IMR-90 (cell line): ENCODE data around the gene CPT1A. TPM values are rescaled to one million over a fixed set of nuclear protein-coding genes. Genes with fewer than 3 reads are reported as not detected.

ENCODE experiments used
- ATAC-seq: fragments of 200-7000 bp; cut with Tn5 transposase; 2 replicates; pipeline ENCODE4 v1.9.1; 2020; ENCODE audit warnings: low read depth, mild to moderate bottlenecking, moderate library complexity
- BruUV-seq: library from RNA; stranded (reverse); fragments of 400-500 nt; replicated peaks from 2 replicates; lab custom pipeline; 2021; lab: Mats Ljungman, UMichigan
- CTCF ChIA-PET: fragments of 300-600 bp; formaldehyde crosslinking; extraction: SDS; loops from one replicate; lab custom pipeline; 2021; ENCODE audit warnings: antibody characterized with exemption; lab: Yijun Ruan, JAX
- POLR2A ChIA-PET: fragments of 300-600 bp; sonication (Branson Sonifier 250); formaldehyde crosslinking; loops from one replicate; lab custom pipeline; 2022; ENCODE audit warnings: antibody characterized with exemption; ENCODE audit not compliant: unreplicated experiment; lab: Charles Lee
- DNase-seq: peaks from one replicate; pipeline ENCODE4 v3.0.0; 2013
- H2AFZ ChIP-seq: replicated peaks from 2 replicates; pipeline ENCODE3; 2013; ENCODE audit warnings: low read length, mild to moderate bottlenecking; ENCODE audit not compliant: poor library complexity
- H2AK5ac ChIP-seq: 2 replicates; pipeline ENCODE4 v1.6.1; 2013; ENCODE audit warnings: low read depth, low read length, inconsistent platforms
- H2AK9ac ChIP-seq: replicated peaks from 2 replicates; pipeline ENCODE3; 2013; ENCODE audit warnings: mild to moderate bottlenecking, low read depth, low read length, moderate library complexity; ENCODE audit not compliant: poor library complexity
- H2BK120ac ChIP-seq: 2 replicates; pipeline ENCODE4 v1.6.1; 2013; ENCODE audit warnings: low read depth, low read length, inconsistent platforms
- H2BK15ac ChIP-seq: 3 replicates; pipeline ENCODE4 v1.6.1; 2013; ENCODE audit warnings: low read depth, low read length, inconsistent platforms
- H2BK20ac ChIP-seq: 2 replicates; pipeline ENCODE4 v1.6.1; 2013; ENCODE audit warnings: low read depth, mild to moderate bottlenecking, inconsistent platforms, low read length, moderate library complexity
- H2BK5ac ChIP-seq: 2 replicates; pipeline ENCODE4 v1.6.1; 2013; ENCODE audit warnings: mild to moderate bottlenecking, low read depth, low read length, inconsistent platforms; ENCODE audit not compliant: poor library complexity, severe bottlenecking
- H3K14ac ChIP-seq: replicated peaks from 2 replicates; pipeline ENCODE4 v1.6.1; 2013; ENCODE audit warnings: low read depth, low read length, inconsistent platforms
- H3K18ac ChIP-seq: 2 replicates; pipeline ENCODE4 v1.6.1; 2013; ENCODE audit warnings: low read depth, low read length, control low read depth
- H3K23ac ChIP-seq: 2 replicates; pipeline ENCODE4 v1.6.1; 2013; ENCODE audit warnings: low read depth, low read length, inconsistent platforms
- H3K27ac ChIP-seq: 2 replicates; pipeline ENCODE4 v1.5.1; 2013; ENCODE audit warnings: mild to moderate bottlenecking, control low read depth, low read length; ENCODE audit not compliant: insufficient read depth
- H3K27me3 ChIP-seq: 2 replicates; pipeline ENCODE4 v1.6.1; 2013; ENCODE audit warnings: low read length; ENCODE audit not compliant: control insufficient read depth, insufficient read depth
- H3K36me3 ChIP-seq: 2 replicates; pipeline ENCODE4 v1.6.1; 2013; ENCODE audit warnings: low read length, mixed read lengths; ENCODE audit not compliant: control insufficient read depth, insufficient read depth
- H3K4ac ChIP-seq: 2 replicates; pipeline ENCODE4 v1.6.1; 2013; ENCODE audit warnings: low read depth, low read length, inconsistent platforms
- H3K4me1 ChIP-seq: 2 replicates; pipeline ENCODE4 v1.6.1; 2013; ENCODE audit warnings: low read length, mixed read lengths; ENCODE audit not compliant: control insufficient read depth, insufficient read depth
- H3K4me2 ChIP-seq: 2 replicates; pipeline ENCODE4 v1.6.1; 2013; ENCODE audit warnings: low read depth, mild to moderate bottlenecking, control low read depth, low read length, moderate library complexity
- H3K4me3 ChIP-seq: 2 replicates; pipeline ENCODE4 v1.5.1; 2013; ENCODE audit warnings: low read depth, mild to moderate bottlenecking, control low read depth, low read length, moderate library complexity; ENCODE audit not compliant: insufficient read depth
- H3K56ac ChIP-seq: 2 replicates; pipeline ENCODE4 v1.6.1; 2013; ENCODE audit warnings: low read length, inconsistent platforms; ENCODE audit not compliant: insufficient read depth; ENCODE audit errors: extremely low read depth
- H3K79me1 ChIP-seq, 2 experiments: 2 replicates each; pipeline ENCODE4 v1.6.1; 2013; ENCODE audit warnings: low read length in 2 of 2, inconsistent platforms in 1 of 2, low read depth in 1 of 2
- H3K9ac ChIP-seq: 2 replicates; pipeline ENCODE4 v1.6.1; 2013; ENCODE audit warnings: low read depth, low read length, control low read depth
- H3K9me1 ChIP-seq: 2 replicates; pipeline ENCODE4 v1.6.1; 2013; ENCODE audit warnings: low read length, inconsistent platforms; ENCODE audit not compliant: insufficient read depth
- H3K9me3 ChIP-seq: 2 replicates; pipeline ENCODE4 v1.6.1; 2013; ENCODE audit warnings: low read length; ENCODE audit not compliant: control insufficient read depth, insufficient read depth
- H4K20me1 ChIP-seq: 2 replicates; pipeline ENCODE4 v1.6.1; 2013; ENCODE audit warnings: low read length, inconsistent platforms; ENCODE audit not compliant: insufficient read depth
- H4K5ac ChIP-seq: 2 replicates; pipeline ENCODE4 v1.6.1; 2013; ENCODE audit warnings: mild to moderate bottlenecking, low read depth, low read length, control low read depth
- H4K8ac ChIP-seq, 2 experiments: 2 replicates each; pipeline ENCODE4 v1.6.1; 2013; ENCODE audit warnings: low read depth in 2 of 2, low read length in 2 of 2, control low read depth in 1 of 2, inconsistent platforms in 1 of 2
- H4K91ac ChIP-seq: 2 replicates; pipeline ENCODE4 v1.6.1; 2013; ENCODE audit warnings: low read depth, low read length, inconsistent platforms; ENCODE audit not compliant: insufficient read depth
- BHLHE40 ChIP-seq: fragments of 150-350 bp; IDR thresholded peaks from 2 replicates; pipeline ENCODE4 v1.6.1; 2016; ENCODE audit warnings: mild to moderate bottlenecking, low read depth, low read length
- CEBPB ChIP-seq: IDR thresholded peaks from 2 replicates; pipeline ENCODE4 v1.6.1; 2012; ENCODE audit warnings: low read depth, low read length, improper control_type of control experiment
- CHD1 ChIP-seq: IDR thresholded peaks from 2 replicates; pipeline ENCODE4 v1.6.1; 2012; ENCODE audit warnings: low read depth, low read length, improper control_type of control experiment
- FOS ChIP-seq: fragments of 150-350 bp; IDR thresholded peaks from 2 replicates; pipeline ENCODE4 v1.6.1; 2016; ENCODE audit warnings: low read depth, low read length
- MAFK ChIP-seq: IDR thresholded peaks from 2 replicates; pipeline ENCODE4 v1.6.1; 2012; ENCODE audit warnings: low read depth, low read length, improper control_type of control experiment
- MAZ ChIP-seq: IDR thresholded peaks from 2 replicates; pipeline ENCODE4 v1.6.1; 2012; ENCODE audit warnings: low read depth, mild to moderate bottlenecking, low read length, improper control_type of control experiment, moderate library complexity, borderline replicate concordance
- MXI1 ChIP-seq: IDR thresholded peaks from 2 replicates; pipeline ENCODE4 v1.6.1; 2012; ENCODE audit warnings: low read depth, mild to moderate bottlenecking, low read length, moderate library complexity, borderline replicate concordance
- NFE2L2 ChIP-seq: fragments of 150-350 bp; IDR thresholded peaks from 2 replicates; pipeline ENCODE4 v1.6.1; 2016; ENCODE audit warnings: low read depth, mild to moderate bottlenecking, low read length
- POLR2A ChIP-seq: IDR thresholded peaks from 2 replicates; pipeline ENCODE4 v1.6.1; 2012; ENCODE audit warnings: mild to moderate bottlenecking, low read depth, low read length
- RAD21 ChIP-seq: IDR thresholded peaks from 2 replicates; pipeline ENCODE4 v1.6.1; 2012; ENCODE audit warnings: low read length, improper control_type of control experiment
- RCOR1 ChIP-seq: IDR thresholded peaks from 2 replicates; pipeline ENCODE4 v1.6.1; 2012; ENCODE audit warnings: mild to moderate bottlenecking, low read length, improper control_type of control experiment; ENCODE audit not compliant: insufficient replicate concordance
- RFX5 ChIP-seq: IDR thresholded peaks from 2 replicates; pipeline ENCODE4 v1.8.0; 2012; ENCODE audit warnings: low read depth, mild to moderate bottlenecking, low read length, moderate library complexity
- WGBS, 2 experiments: methylation state at CpG; one replicate each; pipeline versions ENCODE4 v1.1.5 to v1.1.7; 2013; ENCODE audit warnings: missing lambda C conversion rate in 2 of 2; ENCODE audit not compliant: insufficient read length in 1 of 2; ENCODE audit errors: extremely low coverage in 2 of 2; 5-methylcytosine and 5-hydroxymethylcytosine counted together
- dilution Hi-C: fragments of 300-500 bp; cut with HindIII; formaldehyde crosslinking; loops from one replicate; pipeline ENCODE4 v1.14.3; 2018; ENCODE audit warnings: low sequenced_read_pairs; ENCODE audit not compliant: unreplicated experiment
- in situ Hi-C: fragments of 300-500 bp; cut with MboI; formaldehyde crosslinking; loops from 3 replicates; pipeline ENCODE4 v1.14.3; 2019; ENCODE audit warnings: low sequenced_read_pairs, inconsistent platforms, mixed read lengths
- intact Hi-C: fragments of 100-400 bp; cut with micrococcal nuclease; formaldehyde crosslinking; loops from 2 replicates; pipeline ENCODE4 v1.10.0; 2022
- polyA plus RNA-seq, 3 experiments: library from polyadenylated mRNA; depleted of rRNA; stranded (reverse); fragments of >200 nt; gene quantifications; 2 replicates each; pipeline ENCODE4 v1.2.3, GENCODE V29; 2012; ENCODE audit warnings: low replicate concordance in 1 of 3
- total RNA-seq: library from RNA; depleted of rRNA; stranded (reverse); fragments of >200 nt; gene quantifications from 2 replicates; pipeline ENCODE4 v1.2.3, GENCODE V29; 2012
- TF ChIP-seq, protein P1 (sequence below): fragments of 150-350 bp; IDR thresholded peaks from 2 replicates; pipeline ENCODE4 v1.6.1; 2017; ENCODE audit warnings: mild to moderate bottlenecking, antibody characterized with exemption, low read length, low read depth
- TF ChIP-seq, protein P2 (sequence below): conservative IDR thresholded peaks from 2 replicates; pipeline ENCODE4 v1.5.1; 2012; ENCODE audit warnings: mild to moderate bottlenecking, low read depth, low read length, improper control_type of control experiment
- TF ChIP-seq, protein P3 (sequence below): fragments of 150-350 bp; IDR thresholded peaks from 2 replicates; pipeline ENCODE4 v1.6.1; 2016; ENCODE audit warnings: low read depth, mild to moderate bottlenecking, low read length, moderate library complexity, borderline replicate concordance

The CPT1A gene
- total and polyA plus RNA-seq, 2 of the 4 experiments (the other 2 are of a cell fraction) = 15.4 to 21.3 TPM

DNA sequence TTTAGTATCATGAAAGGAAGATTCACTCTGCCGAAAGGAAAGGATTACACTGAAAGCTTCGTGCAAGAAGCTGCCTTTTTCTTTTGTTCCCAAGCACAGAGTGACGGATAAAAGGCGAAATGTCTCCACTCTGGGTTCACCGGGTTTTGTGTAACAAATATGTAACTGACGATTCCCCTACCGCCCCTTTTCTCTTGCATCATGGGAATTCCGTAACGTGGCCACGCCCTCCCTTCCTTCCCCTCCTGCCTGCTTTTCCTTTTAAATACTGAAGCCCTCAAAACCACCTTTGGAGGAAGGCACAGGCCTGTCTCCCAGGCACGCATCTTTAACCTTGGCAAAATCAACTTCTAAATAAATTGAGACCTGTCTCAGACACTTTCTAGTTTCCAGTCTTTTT is 74.0 kb downstream of the CPT1A start:
- Histone ChIP-seq H3K4me3 (no peak overlapping the region), H3K18ac (no peak overlapping the region), H4K20me1 (no peaks in the 10 kb centered on the region), H3K27me3 (no peaks in the 10 kb centered on the region), H3K4me1 (no peaks in the 10 kb centered on the region), H2BK15ac (no peak overlapping the region), H3K4me2 (no peak overlapping the region), H3K9ac (no peak overlapping the region), H3K9me3 (no peaks in the 10 kb centered on the region), H3K14ac (no peak overlapping the region), H3K56ac (no peak overlapping the region), H2AK5ac (no peak overlapping the region), H3K36me3 (peaks cover 40% of the 10 kb centered on the region), H3K23ac (no peak overlapping the region), H3K79me1 (no peaks in the 10 kb centered on the region), H2AK9ac (no peak overlapping the region), H4K91ac (no peak overlapping the region), H3K4ac (no peak overlapping the region), H2BK120ac (no peak overlapping the region), H2BK5ac (no peak overlapping the region), H4K5ac (no peak overlapping the region), H2AFZ (no peak overlapping the region), H2BK20ac (no peak overlapping the region), H4K8ac (no peak overlapping the region), H3K27ac (no peak overlapping the region), H3K9me1 (no peaks in the 10 kb centered on the region)
- in situ Hi-C loops (no loop called here), intact Hi-C loops (no loop called here), dilution Hi-C loops (no loop called here)
- WGBS, 2 experiments = 94% methylated on average over 7 of the region's 11 CpGs; no CpG with 5 or more reads in 1 of the 2 experiments
- DNase-seq = no peak
- BruUV-seq = no TSS peak
- no peak for TF ChIP-seq RAD21
- no peak for TF ChIP-seq MXI1
- TF ChIP-seq FOS = no peak
- no peak for TF ChIP-seq POLR2A
- no peak for TF ChIP-seq RCOR1
- TF ChIP-seq CHD1 = no peak
- TF ChIP-seq, protein P1, sequence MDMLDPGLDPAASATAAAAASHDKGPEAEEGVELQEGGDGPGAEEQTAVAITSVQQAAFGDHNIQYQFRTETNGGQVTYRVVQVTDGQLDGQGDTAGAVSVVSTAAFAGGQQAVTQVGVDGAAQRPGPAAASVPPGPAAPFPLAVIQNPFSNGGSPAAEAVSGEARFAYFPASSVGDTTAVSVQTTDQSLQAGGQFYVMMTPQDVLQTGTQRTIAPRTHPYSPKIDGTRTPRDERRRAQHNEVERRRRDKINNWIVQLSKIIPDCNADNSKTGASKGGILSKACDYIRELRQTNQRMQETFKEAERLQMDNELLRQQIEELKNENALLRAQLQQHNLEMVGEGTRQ = no peak
- TF ChIP-seq MAZ = no peak
- no peak for TF ChIP-seq CEBPB
- no peak for TF ChIP-seq MAFK
- no peak for TF ChIP-seq RFX5
- no peak for TF ChIP-seq NFE2L2
- TF ChIP-seq, protein P2, sequence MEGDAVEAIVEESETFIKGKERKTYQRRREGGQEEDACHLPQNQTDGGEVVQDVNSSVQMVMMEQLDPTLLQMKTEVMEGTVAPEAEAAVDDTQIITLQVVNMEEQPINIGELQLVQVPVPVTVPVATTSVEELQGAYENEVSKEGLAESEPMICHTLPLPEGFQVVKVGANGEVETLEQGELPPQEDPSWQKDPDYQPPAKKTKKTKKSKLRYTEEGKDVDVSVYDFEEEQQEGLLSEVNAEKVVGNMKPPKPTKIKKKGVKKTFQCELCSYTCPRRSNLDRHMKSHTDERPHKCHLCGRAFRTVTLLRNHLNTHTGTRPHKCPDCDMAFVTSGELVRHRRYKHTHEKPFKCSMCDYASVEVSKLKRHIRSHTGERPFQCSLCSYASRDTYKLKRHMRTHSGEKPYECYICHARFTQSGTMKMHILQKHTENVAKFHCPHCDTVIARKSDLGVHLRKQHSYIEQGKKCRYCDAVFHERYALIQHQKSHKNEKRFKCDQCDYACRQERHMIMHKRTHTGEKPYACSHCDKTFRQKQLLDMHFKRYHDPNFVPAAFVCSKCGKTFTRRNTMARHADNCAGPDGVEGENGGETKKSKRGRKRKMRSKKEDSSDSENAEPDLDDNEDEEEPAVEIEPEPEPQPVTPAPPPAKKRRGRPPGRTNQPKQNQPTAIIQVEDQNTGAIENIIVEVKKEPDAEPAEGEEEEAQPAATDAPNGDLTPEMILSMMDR = no peak
- TF ChIP-seq, protein P3, sequence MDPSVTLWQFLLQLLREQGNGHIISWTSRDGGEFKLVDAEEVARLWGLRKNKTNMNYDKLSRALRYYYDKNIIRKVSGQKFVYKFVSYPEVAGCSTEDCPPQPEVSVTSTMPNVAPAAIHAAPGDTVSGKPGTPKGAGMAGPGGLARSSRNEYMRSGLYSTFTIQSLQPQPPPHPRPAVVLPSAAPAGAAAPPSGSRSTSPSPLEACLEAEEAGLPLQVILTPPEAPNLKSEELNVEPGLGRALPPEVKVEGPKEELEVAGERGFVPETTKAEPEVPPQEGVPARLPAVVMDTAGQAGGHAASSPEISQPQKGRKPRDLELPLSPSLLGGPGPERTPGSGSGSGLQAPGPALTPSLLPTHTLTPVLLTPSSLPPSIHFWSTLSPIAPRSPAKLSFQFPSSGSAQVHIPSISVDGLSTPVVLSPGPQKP = no peak
- no peak for TF ChIP-seq BHLHE40
- ATAC-seq = no peak
- POLR2A ChIA-PET = no interaction called here
- CTCF ChIA-PET = no interaction called here
